ENCODE data around the gene JOSD1.

The JOSD1 gene

GRCh38 chr22:38700789-38701628 is at the start of gene JOSD1:
Gene JOSD1, minus strand, starts transcription at chr22:38700943. Its CDS starts 956 bp downstream, at chr22:38699987.
- DNase-seq (ENCODE audit: low spot score), result peak; percentile 97

DNA sequence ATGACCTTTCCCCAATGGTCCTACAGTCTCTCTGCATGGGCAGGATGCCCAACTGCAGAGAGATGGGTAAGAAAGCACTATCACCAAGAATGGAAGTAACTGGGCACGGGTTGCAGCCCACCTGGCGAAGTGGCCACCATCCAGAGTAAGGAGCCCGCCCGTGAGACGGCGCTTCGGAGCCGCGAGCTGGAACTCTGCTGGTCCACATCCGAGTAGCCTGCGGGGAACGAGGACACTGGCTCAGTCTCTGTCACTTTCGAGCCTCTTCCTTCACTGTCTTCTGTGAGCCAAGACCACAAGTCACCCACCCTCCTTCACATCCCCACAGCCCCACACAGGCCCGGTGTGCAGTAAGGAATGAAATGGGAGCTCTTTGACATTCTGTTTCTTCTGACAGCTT is 49.4 kb upstream of the JOSD1 start:
- no peak for DNase-seq (ENCODE audit: low spot score)

GRCh38 chr22:38748487-38749136 is 47.9 kb upstream of the JOSD1 start:
- DNase-seq (ENCODE audit: low spot score), result no peak

- no peak for DNase-seq (ENCODE audit: low spot score)
Measured at GRCh38 chr22:38745676-38746460, 45.1 kb upstream of the JOSD1 start.

GRCh38 chr22:38744981-38745380 is 44.2 kb upstream of the JOSD1 start:
- no peak for DNase-seq (ENCODE audit: low spot score)

- no peak for DNase-seq (ENCODE audit: low spot score)
Measured at GRCh38 chr22:38742176-38742942, 41.6 kb upstream of the JOSD1 start.

DNA sequence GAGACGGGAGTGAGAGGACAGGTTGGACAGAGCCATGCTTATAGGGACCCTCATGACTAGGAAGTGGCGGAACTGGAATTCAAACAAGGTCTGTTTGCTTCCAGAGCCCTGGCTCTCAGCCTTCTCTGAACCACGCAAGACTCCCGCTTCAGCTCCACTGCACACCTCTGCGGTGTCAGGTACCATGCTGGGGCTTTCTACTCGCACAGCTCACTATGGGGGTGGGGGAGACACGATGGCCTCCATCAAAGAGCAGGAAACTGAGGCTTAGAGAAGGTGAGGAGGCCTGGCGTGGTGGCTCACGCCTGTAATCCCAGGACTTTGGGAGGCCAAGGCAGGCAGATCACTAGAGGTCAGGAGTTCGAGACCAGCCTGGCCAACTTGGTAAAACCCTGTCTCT is 40.8 kb upstream of the JOSD1 start:
- no peak for DNase-seq (ENCODE audit: low spot score)

GRCh38 chr22:38741166-38741565 is 40.4 kb upstream of the JOSD1 start:
- no peak for DNase-seq (ENCODE audit: low spot score)

DNA sequence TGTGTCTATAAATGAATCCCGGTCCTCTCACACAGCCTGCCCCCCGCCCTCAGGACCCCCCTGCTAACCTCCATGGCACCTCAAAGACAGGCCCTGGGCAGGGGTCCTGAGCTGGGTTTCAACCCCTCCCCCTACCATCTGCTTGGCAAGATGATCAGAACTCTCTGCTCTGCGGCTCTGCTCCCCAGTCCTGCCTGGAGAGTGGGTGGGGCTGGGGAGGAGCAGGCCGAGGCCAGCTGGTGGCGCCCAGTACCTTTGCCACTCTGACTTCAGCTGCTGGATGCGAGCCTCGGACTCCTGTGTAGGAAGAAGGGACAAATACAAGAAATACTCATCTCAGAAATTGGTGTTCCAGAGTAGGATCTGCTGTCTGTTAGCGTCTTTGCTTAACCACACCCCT is 40.0 kb upstream of the JOSD1 start:
- no peak for DNase-seq (ENCODE audit: low spot score)

DNA sequence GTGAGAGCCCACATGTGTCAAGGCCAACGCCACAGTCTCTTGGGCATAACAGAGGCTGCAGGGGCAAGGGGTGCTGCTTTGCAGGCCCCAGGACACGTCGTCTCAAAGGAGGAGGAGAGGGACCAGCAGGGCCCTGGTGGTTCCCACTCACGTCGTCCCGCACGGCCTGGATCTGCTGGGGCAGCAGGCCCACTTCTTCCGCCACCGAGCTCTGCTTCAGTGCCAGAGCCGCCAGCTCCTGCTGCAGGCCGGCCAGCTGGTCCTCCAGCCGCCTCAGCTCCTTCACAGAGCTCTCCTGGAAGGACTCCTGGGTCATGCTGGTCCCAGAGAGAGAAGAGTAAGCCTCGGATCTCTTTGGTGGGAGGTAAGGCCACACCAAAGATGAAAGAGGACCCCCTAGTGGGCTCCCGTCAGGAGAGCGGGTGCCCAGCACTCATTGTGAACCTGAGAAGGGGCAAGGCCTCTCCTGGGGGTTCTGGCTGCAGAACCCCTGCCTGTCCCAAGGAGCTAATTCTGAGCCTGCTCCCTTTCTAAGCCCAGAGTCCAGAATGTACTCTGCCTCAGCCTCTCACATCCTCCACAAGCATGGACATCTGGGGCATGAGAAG is 39.5 kb upstream of the JOSD1 start:
- DNase-seq (ENCODE audit: low spot score), result no peak

GRCh38 chr22:38739300-38740055 is 38.7 kb upstream of the JOSD1 start:
- no peak for DNase-seq (ENCODE audit: low spot score)

- no peak for DNase-seq (ENCODE audit: low spot score)
Measured at GRCh38 chr22:38738475-38739070, 37.8 kb upstream of the JOSD1 start.

DNA sequence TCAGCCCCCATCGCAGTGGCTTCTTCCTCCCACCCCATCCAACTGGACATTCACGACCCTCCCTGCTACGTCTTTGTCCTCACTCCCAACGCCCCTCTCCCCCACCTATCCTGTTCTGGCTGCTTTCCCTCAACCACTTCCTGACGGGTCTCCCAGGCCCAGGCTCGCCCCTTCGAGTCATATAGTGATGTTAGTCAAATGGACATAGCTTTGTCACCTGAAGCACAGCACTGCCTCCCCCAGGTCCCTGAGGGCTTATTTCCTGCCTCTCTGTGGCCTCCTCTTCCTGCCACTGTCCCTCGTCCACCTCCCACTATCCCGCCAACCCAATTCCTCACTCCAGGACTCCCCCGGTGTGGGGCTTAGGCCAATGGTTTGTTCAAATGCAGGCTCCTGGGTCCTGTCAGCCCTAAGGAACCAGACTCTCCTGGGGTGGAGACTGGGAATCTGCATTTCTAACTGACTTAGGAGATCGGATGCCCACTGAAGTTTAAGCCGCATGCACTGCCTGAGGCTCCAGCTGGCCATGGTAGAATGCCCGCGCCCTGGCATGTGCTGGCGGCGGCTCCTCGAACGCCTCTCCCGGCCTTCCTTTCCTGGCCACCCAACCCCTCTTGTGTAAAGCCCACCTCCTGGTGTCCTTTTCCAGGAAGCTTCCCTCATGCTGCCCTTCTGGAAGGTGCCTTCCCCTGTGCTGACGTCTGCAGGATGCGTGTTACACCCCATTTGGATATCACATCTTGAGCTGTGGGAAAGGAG is 36.7 kb upstream of the JOSD1 start:
- no peak for DNase-seq (ENCODE audit: low spot score)

DNA sequence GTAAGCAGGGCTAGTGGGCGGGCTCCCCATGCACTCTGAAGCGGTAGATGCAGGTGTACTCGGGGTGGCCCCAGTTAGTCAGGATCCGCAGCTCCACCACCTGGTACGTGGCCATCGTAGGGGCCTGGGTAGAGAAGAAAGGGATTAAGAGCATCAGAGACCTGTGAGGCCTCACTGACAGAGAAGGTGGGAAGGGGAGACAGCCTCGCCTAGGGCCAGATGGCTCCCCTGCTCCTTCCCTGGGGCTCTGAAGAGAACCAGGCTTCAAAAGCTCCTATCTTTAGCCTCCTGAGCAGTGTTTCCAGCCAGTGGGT is 35.5 kb upstream of the JOSD1 start:
- DNase-seq (ENCODE audit: low spot score), result no peak

DNA sequence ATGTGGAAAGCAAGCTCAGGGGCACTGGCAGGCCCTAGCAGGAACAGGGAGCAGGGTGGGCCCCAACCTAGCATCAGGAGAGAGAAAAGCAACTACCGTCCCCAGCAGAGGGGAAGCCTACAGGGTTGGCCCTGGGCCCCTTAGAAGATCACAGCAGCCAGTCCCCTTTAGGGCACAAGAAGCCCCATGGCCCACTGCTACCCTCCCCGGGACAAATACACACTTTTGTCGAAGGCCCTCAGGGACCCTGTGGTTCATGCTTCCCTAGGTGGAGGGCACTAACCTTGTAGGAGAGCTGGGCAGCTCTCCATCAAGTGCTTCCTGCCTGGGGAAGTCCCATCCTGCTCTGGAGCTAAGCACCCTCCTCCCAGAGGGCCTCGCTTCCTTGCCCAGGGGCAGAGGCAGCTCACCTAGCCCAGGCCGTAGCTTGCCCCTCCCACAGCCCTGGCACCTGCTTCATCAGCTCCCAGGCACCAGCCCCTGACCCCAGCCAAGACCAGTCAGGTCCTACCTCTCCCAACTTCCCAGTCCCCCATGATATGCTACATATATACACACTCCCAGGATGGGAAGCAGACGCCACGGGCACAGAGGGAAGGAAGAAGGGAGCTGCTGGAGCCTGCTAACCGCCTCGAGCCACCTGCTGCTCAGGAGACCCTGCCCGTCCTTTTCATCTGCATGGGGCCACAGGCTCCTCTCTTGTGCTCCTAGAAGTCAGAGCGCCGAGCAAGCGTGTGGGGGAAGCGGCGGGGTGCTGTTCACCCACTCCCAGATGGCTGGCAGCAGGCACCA is 34.9 kb upstream of the JOSD1 start:
- no peak for DNase-seq (ENCODE audit: low spot score)

GRCh38 chr22:38735126-38735464 is 34.4 kb upstream of the JOSD1 start:
- no peak for DNase-seq (ENCODE audit: low spot score)

- no peak for DNase-seq (ENCODE audit: low spot score)
Measured at GRCh38 chr22:38734421-38735100, 33.8 kb upstream of the JOSD1 start.

- no peak for DNase-seq (ENCODE audit: low spot score)
Measured at GRCh38 chr22:38733724-38734381, 33.1 kb upstream of the JOSD1 start.

Measured in CD4-positive, alpha-beta T cell treated with Interleukin-15 for 4 hours (primary cell).